Activated CD4-positive, alpha-beta T cell treated with anti-CD3 and anti-CD28 coated beads, Interleukin-2, amount 10 ng/mL, durations not matched to agents 7 days and 5 days (primary cell): ENCODE data around the gene MOB3A. TPM values are rescaled to one million over a fixed set of nuclear protein-coding genes. Genes with fewer than 3 reads are reported as not detected.

ENCODE experiments used
- CTCF ChIA-PET: fragments of 350-600 bp; sonication (Branson Sonifier 250); formaldehyde crosslinking; loops from one replicate; lab custom pipeline; 2021; ENCODE audit warnings: antibody characterized with exemption; lab: Charles Lee
- POLR2A ChIA-PET: fragments of 350-600 bp; sonication (Branson Sonifier 250); formaldehyde crosslinking; loops from one replicate; lab custom pipeline; 2021; ENCODE audit warnings: antibody characterized with exemption; lab: Charles Lee
- DNase-seq: peaks from one replicate; pipeline ENCODE4 v3.0.0-alpha.2; 2020
- H3K27ac Mint-ChIP-seq: one replicate; pipeline ENCODE4 v1.8.0; 2021; ENCODE audit warnings: mild to moderate bottlenecking, moderate library complexity, mixed read lengths
- H3K27me3 Mint-ChIP-seq: one replicate; pipeline ENCODE4 v1.8.0; 2021; ENCODE audit warnings: mixed read lengths
- H3K36me3 Mint-ChIP-seq: one replicate; pipeline ENCODE4 v1.8.0; 2021; ENCODE audit warnings: low read depth, mixed read lengths
- H3K4me1 Mint-ChIP-seq: one replicate; pipeline ENCODE4 v1.8.0; 2021; ENCODE audit warnings: mixed read lengths
- H3K4me3 Mint-ChIP-seq: one replicate; pipeline ENCODE4 v1.8.0; 2021; ENCODE audit warnings: mild to moderate bottlenecking, moderate library complexity, mixed read lengths
- H3K9me3 Mint-ChIP-seq: one replicate; pipeline ENCODE4 v1.8.0; 2021; ENCODE audit warnings: mixed read lengths
- total RNA-seq, 2 experiments: library from RNA; stranded (reverse); gene quantifications; one replicate each; pipeline ENCODE4 v1.2.3, GENCODE V29; 2021

MOB3A gene
- total RNA-seq, 2 experiments from 2014 or later, result 217 to 239 TPM

- peaks cover 11% of the 10 kb centered on the region for H3K36me3 Mint-ChIP-seq
- no peak for DNase-seq
- no peak overlapping the region for H3K4me3 Mint-ChIP-seq
- H3K27ac Mint-ChIP-seq, result no peak overlapping the region
- H3K4me1 Mint-ChIP-seq, result peaks cover 48% of the 10 kb centered on the region
- H3K27me3 Mint-ChIP-seq, result no peaks in the 10 kb centered on the region
- ChIA-PET POLR2A (no interaction called here), CTCF (interaction anchor here (1.7 kb wide), 1 partner anchor 15 kb away, joined by 5 read pairs; no protein-coding TSS in a partner anchor)
- H3K9me3 Mint-ChIP-seq, result no peaks in the 10 kb centered on the region
Observed at GRCh38 chr19:2047449-2048103, 48.5 kb downstream of the MOB3A start.

GRCh38 chr19:2047076-2047448 lies 49.1 kb downstream of the MOB3A start:
- Mint-ChIP-seq H3K36me3 (peaks cover 11% of the 10 kb centered on the region), H3K27ac (no peak overlapping the region), H3K9me3 (no peaks in the 10 kb centered on the region), H3K4me3 (no peak overlapping the region), H3K27me3 (no peaks in the 10 kb centered on the region), H3K4me1 (peaks cover 49% of the 10 kb centered on the region)
- POLR2A ChIA-PET, result no interaction called here
- no peak for DNase-seq
- CTCF ChIA-PET, result interaction anchor here (1.7 kb wide), 1 partner anchor 15 kb away, joined by 5 read pairs; no protein-coding TSS in a partner anchor

DNA sequence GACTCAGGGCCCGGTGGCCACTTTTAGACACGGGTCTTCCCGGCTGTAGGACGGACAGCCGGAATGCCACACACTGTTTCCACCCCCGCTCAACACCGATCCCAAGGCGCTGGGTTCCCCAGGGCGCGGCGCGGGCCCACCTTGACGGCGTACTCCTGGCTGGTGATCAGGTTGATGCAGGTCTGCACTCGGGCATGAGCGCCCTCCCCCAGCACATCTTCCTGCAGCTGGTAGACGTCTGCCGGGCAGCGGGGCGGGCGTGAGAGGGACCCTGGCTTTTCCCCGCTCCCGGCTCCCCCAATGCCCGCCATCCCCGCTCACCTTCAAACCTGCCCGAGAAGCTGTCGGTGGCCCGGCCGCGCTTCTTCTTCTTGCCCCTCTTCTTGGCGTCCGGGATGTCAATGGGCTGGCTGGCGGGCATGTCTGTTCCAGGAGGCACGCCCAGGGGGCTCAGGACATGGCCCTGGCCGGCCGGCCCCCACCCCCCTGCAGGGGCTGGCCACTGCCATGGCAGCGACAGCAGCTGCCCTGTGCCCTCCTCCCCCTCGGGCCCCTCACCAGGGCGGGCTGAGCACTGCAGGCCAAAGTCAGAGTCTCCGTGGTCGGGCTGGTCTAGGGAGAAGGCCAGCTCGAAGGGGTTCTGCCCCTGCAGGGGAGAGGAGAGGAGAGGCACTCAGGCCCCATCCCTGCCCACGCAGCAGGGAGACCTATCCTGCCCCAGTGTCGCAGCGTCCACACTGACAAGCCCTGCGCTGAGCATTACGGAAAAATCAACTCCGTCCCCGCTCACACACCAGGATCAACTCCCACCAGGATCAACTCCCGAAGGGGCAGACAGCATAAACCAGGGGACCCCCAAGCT lies 49.8 kb downstream of the MOB3A start:
- no peak for DNase-seq
- CTCF ChIA-PET, result interaction anchor here (0.6 kb wide), 1 partner anchor 27 kb away, joined by 3 read pairs; no protein-coding TSS in a partner anchor
- H3K9me3 Mint-ChIP-seq, result no peaks in the 10 kb centered on the region
- H3K4me1 Mint-ChIP-seq, result peaks cover 44% of the 10 kb centered on the region
- no peak overlapping the region for H3K4me3 Mint-ChIP-seq
- H3K27me3 Mint-ChIP-seq, result no peaks in the 10 kb centered on the region
- peaks cover 13% of the 10 kb centered on the region for H3K36me3 Mint-ChIP-seq
- POLR2A ChIA-PET, result no interaction called here
- H3K27ac Mint-ChIP-seq, result no peak overlapping the region

DNA sequence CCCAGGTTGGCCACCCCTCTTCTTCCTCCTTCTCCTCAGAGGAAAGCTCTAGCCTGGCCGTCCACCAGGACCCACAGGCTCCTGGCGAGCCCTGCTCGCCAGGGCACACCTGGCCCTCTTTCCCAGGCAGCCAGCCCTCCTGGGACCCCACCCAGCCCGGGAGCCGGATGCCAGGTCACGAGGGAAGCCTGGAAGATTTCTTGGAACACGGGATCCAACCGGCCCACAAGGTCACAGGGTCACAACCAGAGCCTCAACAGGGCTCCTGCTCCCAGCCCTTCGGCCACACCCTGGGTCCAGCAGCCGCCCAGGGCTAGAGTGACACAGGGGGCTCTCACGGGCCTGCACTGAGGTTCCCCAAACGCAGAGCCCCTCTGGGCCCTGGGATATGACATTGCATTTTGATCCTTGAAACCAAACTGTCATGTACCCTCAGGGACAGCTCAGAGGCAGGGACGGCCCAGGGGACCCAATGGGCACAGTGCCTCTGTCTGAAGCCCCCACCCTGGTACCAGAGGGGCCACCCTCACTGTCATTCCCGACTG lies 50.6 kb downstream of the MOB3A start:
- Mint-ChIP-seq H3K4me1 (peaks cover 47% of the 10 kb centered on the region), H3K27ac (no peak overlapping the region), H3K9me3 (no peaks in the 10 kb centered on the region), H3K4me3 (no peak overlapping the region), H3K36me3 (peaks cover 17% of the 10 kb centered on the region), H3K27me3 (no peaks in the 10 kb centered on the region)
- ChIA-PET POLR2A (no interaction called here), CTCF (interaction anchor here (0.6 kb wide), 1 partner anchor 26 kb away, joined by 3 read pairs; no protein-coding TSS in a partner anchor)
- no peak for DNase-seq

DNA sequence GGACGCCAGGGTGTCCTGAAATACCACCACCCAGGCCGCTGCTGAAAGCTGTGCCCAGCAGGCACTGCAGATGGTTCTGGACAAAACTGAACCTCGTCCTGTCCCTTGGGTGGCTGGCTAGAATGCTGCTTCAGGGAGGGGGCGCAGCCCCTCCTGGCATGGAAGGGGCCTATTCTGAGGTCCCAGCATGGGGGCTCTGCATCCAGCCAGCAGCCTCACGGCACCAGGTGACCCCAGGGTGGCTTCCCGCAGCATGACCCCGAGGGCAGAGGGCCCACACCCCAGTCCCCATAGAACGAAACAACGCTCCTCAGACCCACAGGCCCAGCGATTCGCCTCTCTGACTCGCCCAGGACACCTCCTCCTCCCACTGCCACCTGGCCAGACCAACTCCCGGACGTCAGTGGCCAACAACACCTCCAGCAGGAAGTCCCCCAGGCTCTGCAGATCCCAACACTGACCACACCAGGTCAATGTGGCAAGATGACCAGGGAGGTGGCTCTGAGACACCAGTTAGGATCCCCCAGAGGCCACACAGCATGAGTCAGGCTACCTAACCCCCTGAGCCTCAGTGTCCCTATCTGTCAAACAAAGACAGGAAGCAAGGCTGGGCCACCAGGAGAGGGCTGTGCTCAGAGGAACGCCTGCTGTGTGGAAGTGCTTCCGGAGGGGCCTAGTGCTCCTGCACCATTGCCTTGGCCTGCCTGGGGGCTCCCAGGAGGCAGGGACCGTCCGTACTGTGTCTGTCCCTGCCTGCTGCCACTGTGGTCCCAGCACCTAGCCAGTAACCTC lies 51.2 kb downstream of the MOB3A start:
- H3K27me3 Mint-ChIP-seq, result no peaks in the 10 kb centered on the region
- POLR2A ChIA-PET, result no interaction called here
- H3K4me3 Mint-ChIP-seq, result no peak overlapping the region
- peak overlapping the region; percentile 85 for H3K27ac Mint-ChIP-seq
- DNase-seq, result no peak
- CTCF ChIA-PET, result interaction anchor here (0.6 kb wide), 1 partner anchor 25 kb away, joined by 3 read pairs; no protein-coding TSS in a partner anchor
- H3K36me3 Mint-ChIP-seq, result peaks cover 16% of the 10 kb centered on the region
- peaks cover 46% of the 10 kb centered on the region for H3K4me1 Mint-ChIP-seq
- H3K9me3 Mint-ChIP-seq, result no peaks in the 10 kb centered on the region

- H3K4me1 Mint-ChIP-seq, result peaks cover 46% of the 10 kb centered on the region
- POLR2A ChIA-PET, result no interaction called here
- CTCF ChIA-PET, result interaction anchor here (1.1 kb wide), 1 partner anchor 10 kb away, joined by 3 read pairs; no protein-coding TSS in a partner anchor
- no peak for DNase-seq
- H3K9me3 Mint-ChIP-seq, result no peaks in the 10 kb centered on the region
- peak overlapping the region; percentile 87 for H3K27ac Mint-ChIP-seq
- H3K27me3 Mint-ChIP-seq, result no peaks in the 10 kb centered on the region
- peaks cover 16% of the 10 kb centered on the region for H3K36me3 Mint-ChIP-seq
- no peak overlapping the region for H3K4me3 Mint-ChIP-seq
Observed at GRCh38 chr19:2043961-2044708, 52.0 kb downstream of the MOB3A start.

GRCh38 chr19:2043251-2043641 lies 52.9 kb downstream of the MOB3A start:
- H3K4me3 Mint-ChIP-seq, result peak overlapping the region; percentile 56
- POLR2A ChIA-PET, result no interaction called here
- no peaks in the 10 kb centered on the region for H3K27me3 Mint-ChIP-seq
- H3K9me3 Mint-ChIP-seq, result no peaks in the 10 kb centered on the region
- peaks cover 14% of the 10 kb centered on the region for H3K36me3 Mint-ChIP-seq
- H3K27ac Mint-ChIP-seq, result peak overlapping the region; percentile 87
- DNase-seq, result no peak
- CTCF ChIA-PET, result interaction anchor here (0.9 to 1.6 kb wide), 5 partner anchors 9 to 24 kb away, joined by 3 to 8 read pairs (median 4); no protein-coding TSS in a partner anchor
- peaks cover 41% of the 10 kb centered on the region for H3K4me1 Mint-ChIP-seq

DNA sequence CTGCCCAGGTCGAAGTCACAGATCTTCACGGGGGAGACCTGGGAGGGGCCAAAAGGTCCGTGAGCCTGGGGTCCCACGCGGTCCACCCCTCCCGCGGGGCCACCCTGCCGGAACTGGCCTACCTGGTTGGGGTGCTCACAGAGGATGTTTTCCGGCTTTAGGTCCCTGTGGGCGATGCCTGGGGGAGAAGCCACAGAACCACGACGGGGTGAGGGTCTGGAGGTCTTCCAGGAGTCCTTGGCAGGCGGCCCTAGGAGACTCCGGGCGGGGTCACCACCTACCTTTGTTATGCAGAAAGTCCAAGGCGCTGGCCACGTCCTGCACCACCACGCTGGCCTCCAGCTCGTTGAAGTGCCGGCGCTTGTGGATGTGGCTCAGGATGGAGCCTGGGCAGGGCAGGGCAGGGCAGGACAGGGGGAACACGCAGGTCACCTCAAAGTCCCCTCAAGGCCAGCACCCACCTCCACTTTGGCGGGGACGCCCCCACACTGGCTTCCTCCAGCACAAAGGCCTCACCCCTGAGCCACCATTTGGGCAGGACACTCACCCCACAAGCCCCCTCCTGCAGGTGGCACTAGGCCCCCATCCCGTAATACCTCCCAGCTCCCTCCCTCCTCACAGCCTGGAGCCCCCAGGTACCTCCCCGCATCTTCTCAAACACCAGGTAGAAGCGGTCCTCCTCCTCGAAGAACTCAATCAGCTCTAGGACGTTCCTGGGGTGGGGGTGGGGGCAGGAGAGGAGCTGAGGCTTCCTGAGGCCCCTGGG lies 53.5 kb downstream of the MOB3A start:
- Mint-ChIP-seq H3K9me3 (no peaks in the 10 kb centered on the region), H3K27me3 (no peaks in the 10 kb centered on the region), H3K36me3 (peaks cover 18% of the 10 kb centered on the region), H3K4me1 (peaks cover 37% of the 10 kb centered on the region), H3K4me3 (peak overlapping the region; percentile 56), H3K27ac (peak overlapping the region; percentile 87)
- no peak for DNase-seq
- POLR2A ChIA-PET, result interaction anchor here (1.0 kb wide), 1 partner anchor 9 kb away, joined by 5 read pairs; the partner anchor contains the start of gene MKNK2
- CTCF ChIA-PET, result interaction anchor here (0.9 to 1.6 kb wide), 5 partner anchors 10 to 26 kb away, joined by 3 to 8 read pairs (median 4); no protein-coding TSS in a partner anchor

GRCh38 chr19:2041683-2042484 lies 54.2 kb downstream of the MOB3A start:
- peak; percentile 99 for DNase-seq
- peak overlapping the region; percentile 87 for H3K27ac Mint-ChIP-seq
- H3K9me3 Mint-ChIP-seq, result no peaks in the 10 kb centered on the region
- peaks cover 21% of the 10 kb centered on the region for H3K36me3 Mint-ChIP-seq
- H3K4me3 Mint-ChIP-seq, result peak overlapping the region; percentile 56
- no peaks in the 10 kb centered on the region for H3K27me3 Mint-ChIP-seq
- CTCF ChIA-PET, result interaction anchor here (0.5 to 1.6 kb wide), 6 partner anchors 9 to 1966 kb away, joined by 3 to 8 read pairs (median 4); partner anchors contain the start of gene PIAS4
- peaks cover 34% of the 10 kb centered on the region for H3K4me1 Mint-ChIP-seq
- POLR2A ChIA-PET, result interaction anchor here (1.0 kb wide), 1 partner anchor 10 kb away, joined by 5 read pairs; the partner anchor contains the start of gene MKNK2

DNA sequence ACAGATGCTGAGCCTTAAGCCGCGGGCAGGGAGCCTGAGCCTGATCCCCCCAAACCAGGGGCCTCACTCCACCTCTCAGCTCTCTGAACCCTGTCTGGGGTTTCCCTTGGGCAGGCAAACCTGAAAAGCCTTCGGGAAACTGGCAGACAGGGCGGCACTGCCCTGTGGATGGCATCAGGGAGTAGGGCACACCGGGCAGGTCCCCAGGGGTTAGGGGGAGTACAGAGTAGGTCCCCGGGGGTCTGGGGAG lies 54.8 kb downstream of the MOB3A start:
- H3K9me3 Mint-ChIP-seq, result no peaks in the 10 kb centered on the region
- peaks cover 21% of the 10 kb centered on the region for H3K36me3 Mint-ChIP-seq
- H3K4me1 Mint-ChIP-seq, result peaks cover 31% of the 10 kb centered on the region
- ChIA-PET CTCF (interaction anchor here (0.5 to 1.0 kb wide), 3 partner anchors 11 to 1966 kb away, joined by 3 to 5 read pairs (median 3); partner anchors contain the start of gene PIAS4), POLR2A (no interaction called here)
- H3K27ac Mint-ChIP-seq, result peak overlapping the region; percentile 85
- no peaks in the 10 kb centered on the region for H3K27me3 Mint-ChIP-seq
- DNase-seq, result no peak
- H3K4me3 Mint-ChIP-seq, result peak overlapping the region; percentile 54
